H9 (cell line): ENCODE data around the gene SRXN1. TPM values are rescaled to one million over a fixed set of nuclear protein-coding genes. Genes with fewer than 3 reads are reported as not detected.
A peak's percentile ranks its signal among the peaks of the same experiment; 100 is the strongest.

Experiments used
- DNase-seq: peaks from one replicate; pipeline ENCODE4 v3.0.0-alpha.2; 2017
- H2AFZ ChIP-seq: one replicate; pipeline ENCODE4 v1.6.1; 2013; ENCODE audit warnings: mild to moderate bottlenecking, low read length, control low read depth, moderate library complexity
- H2AK5ac ChIP-seq: 2 replicates; pipeline ENCODE4 v1.6.1; 2013; ENCODE audit warnings: low read length, control low read depth, mixed read lengths; ENCODE audit not compliant: insufficient read length
- H2BK120ac ChIP-seq: one replicate; pipeline ENCODE4 v1.6.1; 2013; ENCODE audit warnings: low read depth, mild to moderate bottlenecking, low read length, control low read depth, inconsistent platforms; ENCODE audit not compliant: poor library complexity, severe bottlenecking
- H2BK12ac ChIP-seq: 2 replicates; pipeline ENCODE4 v1.6.1; 2013; ENCODE audit warnings: low read length, control low read depth, mixed read lengths, low read depth; ENCODE audit not compliant: insufficient read length
- H2BK15ac ChIP-seq: 2 replicates; pipeline ENCODE4 v1.6.1; 2013; ENCODE audit warnings: low read depth, low read length, control low read depth
- H2BK20ac ChIP-seq: one replicate; pipeline ENCODE4 v1.6.1; 2013; ENCODE audit warnings: low read depth, mild to moderate bottlenecking, low read length, control low read depth, inconsistent platforms; ENCODE audit not compliant: poor library complexity, severe bottlenecking
- H2BK5ac ChIP-seq: 2 replicates; pipeline ENCODE4 v1.6.1; 2013; ENCODE audit warnings: low read length, control low read depth, mixed read lengths; ENCODE audit not compliant: insufficient read length
- H3K14ac ChIP-seq: 2 replicates; pipeline ENCODE4 v1.6.1; 2013; ENCODE audit warnings: low read length, control low read depth; ENCODE audit not compliant: insufficient read depth
- H3K18ac ChIP-seq: 2 replicates; pipeline ENCODE4 v1.6.1; 2013; ENCODE audit warnings: low read depth, mild to moderate bottlenecking, mixed read lengths, low read length, control low read depth; ENCODE audit not compliant: insufficient read length
- H3K23ac ChIP-seq: 2 replicates; pipeline ENCODE4 v1.6.1; 2013; ENCODE audit warnings: low read length, control low read depth, mixed read lengths, low read depth; ENCODE audit not compliant: insufficient read length
- H3K23me2 ChIP-seq: 2 replicates; pipeline ENCODE4 v1.6.1; 2013; ENCODE audit warnings: low read depth, mild to moderate bottlenecking, mixed read lengths, low read length, control low read depth; ENCODE audit not compliant: insufficient read length, poor library complexity, severe bottlenecking
- H3K27ac ChIP-seq: 2 replicates; pipeline ENCODE4 v1.5.1; 2013; ENCODE audit warnings: low read length, control low read depth, mixed read lengths, low read depth; ENCODE audit not compliant: insufficient read length
- H3K27me3 ChIP-seq: 2 replicates; pipeline ENCODE4 v1.6.1; 2013; ENCODE audit warnings: low read length, control low read depth, inconsistent platforms; ENCODE audit not compliant: insufficient read depth
- H3K4ac ChIP-seq: 2 replicates; pipeline ENCODE4 v1.6.1; 2013; ENCODE audit warnings: low read depth, mild to moderate bottlenecking, control low read depth, inconsistent platforms, low read length, moderate library complexity
- H3K4me1 ChIP-seq: 2 replicates; pipeline ENCODE4 v1.6.1; 2013; ENCODE audit warnings: low read length, control low read depth, inconsistent platforms; ENCODE audit not compliant: insufficient read depth
- H3K4me2 ChIP-seq: 2 replicates; pipeline ENCODE4 v1.6.1; 2013; ENCODE audit warnings: low read length, control low read depth, mixed read lengths; ENCODE audit not compliant: insufficient read length, insufficient read depth
- H3K56ac ChIP-seq: 2 replicates; pipeline ENCODE4 v1.6.1; 2013; ENCODE audit warnings: low read depth, mild to moderate bottlenecking, mixed read lengths, low read length, control low read depth; ENCODE audit not compliant: insufficient read length
- H3K79me1 ChIP-seq: 2 replicates; pipeline ENCODE4 v1.6.1; 2013; ENCODE audit warnings: low read depth, mild to moderate bottlenecking, moderate library complexity, low read length, control low read depth, inconsistent platforms; ENCODE audit not compliant: insufficient read depth, poor library complexity, severe bottlenecking
- H3K79me2 ChIP-seq: 2 replicates; pipeline ENCODE4 v1.6.1; 2013; ENCODE audit warnings: low read length, control low read depth, inconsistent platforms; ENCODE audit not compliant: insufficient read depth
- H3K9ac ChIP-seq: 2 replicates; pipeline ENCODE4 v1.6.1; 2013; ENCODE audit warnings: low read length, control low read depth, mixed read lengths; ENCODE audit not compliant: insufficient read length; ENCODE audit errors: extremely low read depth
- H3K9me3 ChIP-seq: one replicate; pipeline ENCODE4 v1.6.1; 2013; ENCODE audit warnings: low read depth, low read length, inconsistent platforms; ENCODE audit not compliant: control insufficient read depth
- H3T11ph ChIP-seq: one replicate; pipeline ENCODE4 v1.6.1; 2013; ENCODE audit warnings: mild to moderate bottlenecking, low read length, control low read depth, inconsistent platforms
- H4K20me1 ChIP-seq: one replicate; pipeline ENCODE4 v1.6.1; 2013; ENCODE audit not compliant: control insufficient read depth, insufficient read length, insufficient read depth
- H4K5ac ChIP-seq: 2 replicates; pipeline ENCODE4 v1.6.1; 2013; ENCODE audit warnings: low read depth, mild to moderate bottlenecking, mixed read lengths, low read length, control low read depth; ENCODE audit not compliant: insufficient read length
- H4K8ac ChIP-seq: replicated peaks from 2 replicates; pipeline ENCODE4 v1.6.1; 2013; ENCODE audit warnings: low read length, control low read depth, mixed read lengths, low read depth; ENCODE audit not compliant: insufficient read length
- H4K91ac ChIP-seq: 2 replicates; pipeline ENCODE4 v1.6.1; 2013; ENCODE audit warnings: low read depth, mild to moderate bottlenecking, moderate library complexity, mixed read lengths, low read length, control low read depth; ENCODE audit not compliant: insufficient read length
- H3K27ac Mint-ChIP-seq, 3 experiments: 2 replicates in 2 of 3; 3 replicates in 1 of 3; pipeline ENCODE4 v1.8.0; 2020 to 2021; ENCODE audit warnings: mixed read lengths in 3 of 3, mild to moderate bottlenecking in 1 of 3, moderate library complexity in 1 of 3
- H3K27me3 Mint-ChIP-seq: 2 replicates; pipeline ENCODE4 v1.8.0; 2021; ENCODE audit warnings: low read depth, mild to moderate bottlenecking, moderate library complexity, mixed read lengths
- H3K36me3 Mint-ChIP-seq, 3 experiments: 2 replicates in 2 of 3; 3 replicates in 1 of 3; pipeline ENCODE4 v1.8.0; 2020 to 2021; ENCODE audit warnings: low read depth in 3 of 3, mixed read lengths in 3 of 3; ENCODE audit not compliant: insufficient read depth in 1 of 3
- H3K4me1 Mint-ChIP-seq, 2 experiments: 2 replicates each; pipeline ENCODE4 v1.8.0; 2020; ENCODE audit warnings: mixed read lengths in 2 of 2
- H3K4me3 Mint-ChIP-seq, 2 experiments: 2 replicates in 1 of 2; 3 replicates in 1 of 2; pipeline ENCODE4 v1.8.0; 2020 to 2021; ENCODE audit warnings: mild to moderate bottlenecking in 2 of 2, mixed read lengths in 2 of 2, moderate library complexity in 1 of 2
- H3K9me3 Mint-ChIP-seq, 2 experiments: 2 replicates in 1 of 2; 3 replicates in 1 of 2; pipeline ENCODE4 v1.8.0; 2020; ENCODE audit warnings: mild to moderate bottlenecking in 2 of 2, mixed read lengths in 2 of 2, moderate library complexity in 1 of 2
- CTCF ChIP-seq: fragments of 200-600 bp; sonication (generic); conservative IDR thresholded peaks from 3 replicates; pipeline ENCODE4 v1.8.0; 2021; ENCODE audit warnings: antibody characterized with exemption, mild to moderate bottlenecking
- WGBS: extraction: QIAGEN DNeasy Blood & Tissue Kit; methylation state at CpG from one replicate; pipeline ENCODE4 v1.1.7; 2013; ENCODE audit warnings: missing lambda C conversion rate, low lambda C conversion rate, mixed read lengths; ENCODE audit not compliant: insufficient read length; ENCODE audit errors: extremely low coverage; 5-methylcytosine and 5-hydroxymethylcytosine counted together
- total RNA-seq: library from RNA; stranded (reverse); gene quantifications from 2 replicates; pipeline ENCODE4 v1.2.1, GENCODE V29; 2021

Gene SRXN1
- total RNA-seq, 1 experiment from 2014 or later = 25.7 TPM

- Histone ChIP-seq H2BK5ac (no peak overlapping the region), H3K9me3 (no peaks in the 10 kb centered on the region), H2AK5ac (no peak overlapping the region), H4K20me1 (no peaks in the 10 kb centered on the region), H3K4me1 (no peaks in the 10 kb centered on the region), H3K27ac (no peak overlapping the region), H3K23ac (no peak overlapping the region), H3K4ac (no peak overlapping the region), H2AFZ (no peak overlapping the region), H3K18ac (no peak overlapping the region), H3K56ac (no peak overlapping the region), H3K27me3 (0 out of 2 replicates have a peak, but pooled peaks cover 2% of the 10 kb centered on the region), H3T11ph (no peak overlapping the region), H4K91ac (no peak overlapping the region), H3K23me2 (no peaks in the 10 kb centered on the region), H3K79me2 (no peaks in the 10 kb centered on the region), H4K8ac (no peak overlapping the region), H3K14ac (no peak overlapping the region), H3K79me1 (no peaks in the 10 kb centered on the region), H2BK20ac (no peak overlapping the region), H2BK12ac (no peak overlapping the region), H2BK120ac (no peak overlapping the region), H2BK15ac (no peak overlapping the region), H3K9ac (no peak overlapping the region), H3K4me2 (no peak overlapping the region), H4K5ac (no peak overlapping the region)
- peaks cover 8% of the 10 kb centered on the region for H3K27me3 Mint-ChIP-seq
- H3K4me3 Mint-ChIP-seq = no peak overlapping the region
- no CpG with 5 or more reads among the region's 4 CpGs for WGBS
- H3K9me3 Mint-ChIP-seq = no peaks in the 10 kb centered on the region
- H3K4me1 Mint-ChIP-seq = peaks cover 8 to 21% of the 10 kb centered on the region in 2 experiments
- no peak for DNase-seq
- H3K27ac Mint-ChIP-seq = 0 out of 7 replicates have a peak overlapping the region, but pooled peaks of 1 of the 3 experiments have one; percentile 22
- H3K36me3 Mint-ChIP-seq = no peaks in the 10 kb centered on the region
- TF ChIP-seq CTCF = no peak
Observed at GRCh38 chr20:684676-685319, 31.8 kb upstream of the SRXN1 start.
